Progenitor cell of endocrine pancreas (in vitro differentiated cells): ENCODE measurements around the gene KLHL30. TPM values are rescaled to one million over a fixed set of nuclear protein-coding genes. Genes with fewer than 3 reads are reported as not detected.

Source experiments
- DNase-seq: peaks from one replicate; pipeline ENCODE4 v3.0.0; 2021; ENCODE audit warnings: low spot score; ENCODE audit not compliant: unreplicated experiment
- H3K27ac Mint-ChIP-seq: 2 replicates; pipeline ENCODE4 v1.8.0; 2021; ENCODE audit warnings: mild to moderate bottlenecking, moderate library complexity, mixed read lengths
- H3K27me3 Mint-ChIP-seq: 2 replicates; pipeline ENCODE4 v1.8.0; 2021; ENCODE audit warnings: mixed read lengths
- H3K36me3 Mint-ChIP-seq: 2 replicates; pipeline ENCODE4 v1.8.0; 2022; ENCODE audit warnings: mixed read lengths; ENCODE audit not compliant: insufficient read depth
- H3K4me1 Mint-ChIP-seq: 2 replicates; pipeline ENCODE4 v1.8.0; 2021; ENCODE audit warnings: low read depth, mixed read lengths
- H3K4me3 Mint-ChIP-seq: 2 replicates; pipeline ENCODE4 v1.8.0; 2021; ENCODE audit warnings: low read depth, mild to moderate bottlenecking, moderate library complexity, mixed read lengths
- H3K9me3 Mint-ChIP-seq: 2 replicates; pipeline ENCODE4 v1.8.0; 2021; ENCODE audit warnings: low read depth, mixed read lengths
- total RNA-seq: library from RNA; stranded (reverse); gene quantifications from 2 replicates; pipeline ENCODE4 v1.2.1, GENCODE V29; 2021
- TF ChIP-seq, protein P1 (sequence below): fragments of 200-600 bp; sonication (generic); IDR thresholded peaks from one replicate; pipeline ENCODE4 v1.5.0; 2021; ENCODE audit warnings: antibody characterized with exemption, mild to moderate bottlenecking; ENCODE audit not compliant: unreplicated experiment

KLHL30 gene
- total RNA-seq, 1 donor from 2014 or later, result 0.07 TPM

DNA sequence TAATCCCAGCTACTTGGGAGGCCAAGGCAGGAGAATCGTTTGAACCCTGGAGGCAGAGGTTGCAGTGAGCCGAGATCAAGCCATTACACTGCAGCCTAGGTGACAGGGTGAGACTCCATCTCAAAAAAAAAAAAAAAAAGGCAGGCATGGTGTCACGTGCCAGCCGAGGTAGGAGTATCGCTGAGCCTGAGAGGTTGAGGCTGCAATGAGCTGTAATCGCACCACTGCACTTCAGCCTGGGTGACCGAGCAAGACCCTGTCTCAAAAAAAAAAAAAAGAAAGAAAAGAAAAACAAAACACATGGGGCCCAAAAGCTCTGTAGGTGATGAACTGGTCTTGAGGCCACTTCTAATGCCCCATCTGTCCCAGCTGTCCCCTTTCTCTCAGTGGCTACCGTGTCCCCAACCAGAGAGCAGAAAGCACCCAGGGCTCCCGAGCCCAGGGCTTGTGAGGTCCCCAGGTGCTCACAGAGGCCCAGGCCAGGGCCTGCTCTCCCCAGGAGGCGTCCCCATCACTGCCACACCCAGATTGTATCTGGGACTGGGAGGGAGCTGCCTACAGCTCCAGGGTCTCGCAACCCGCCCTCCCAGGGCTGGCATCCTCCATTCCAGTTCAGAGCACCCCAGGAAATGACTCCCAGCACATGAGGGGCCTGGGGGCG, 8.5 kb downstream of the KLHL30 start:
- Mint-ChIP-seq H3K27ac (no peak overlapping the region), H3K4me3 (no peak overlapping the region), H3K4me1 (no peaks in the 10 kb centered on the region), H3K27me3 (no peaks in the 10 kb centered on the region), H3K9me3 (no peaks in the 10 kb centered on the region), H3K36me3 (no peaks in the 10 kb centered on the region)
- TF ChIP-seq, protein P1, sequence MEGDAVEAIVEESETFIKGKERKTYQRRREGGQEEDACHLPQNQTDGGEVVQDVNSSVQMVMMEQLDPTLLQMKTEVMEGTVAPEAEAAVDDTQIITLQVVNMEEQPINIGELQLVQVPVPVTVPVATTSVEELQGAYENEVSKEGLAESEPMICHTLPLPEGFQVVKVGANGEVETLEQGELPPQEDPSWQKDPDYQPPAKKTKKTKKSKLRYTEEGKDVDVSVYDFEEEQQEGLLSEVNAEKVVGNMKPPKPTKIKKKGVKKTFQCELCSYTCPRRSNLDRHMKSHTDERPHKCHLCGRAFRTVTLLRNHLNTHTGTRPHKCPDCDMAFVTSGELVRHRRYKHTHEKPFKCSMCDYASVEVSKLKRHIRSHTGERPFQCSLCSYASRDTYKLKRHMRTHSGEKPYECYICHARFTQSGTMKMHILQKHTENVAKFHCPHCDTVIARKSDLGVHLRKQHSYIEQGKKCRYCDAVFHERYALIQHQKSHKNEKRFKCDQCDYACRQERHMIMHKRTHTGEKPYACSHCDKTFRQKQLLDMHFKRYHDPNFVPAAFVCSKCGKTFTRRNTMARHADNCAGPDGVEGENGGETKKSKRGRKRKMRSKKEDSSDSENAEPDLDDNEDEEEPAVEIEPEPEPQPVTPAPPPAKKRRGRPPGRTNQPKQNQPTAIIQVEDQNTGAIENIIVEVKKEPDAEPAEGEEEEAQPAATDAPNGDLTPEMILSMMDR, result no peak
- DNase-seq, result no peak

DNA sequence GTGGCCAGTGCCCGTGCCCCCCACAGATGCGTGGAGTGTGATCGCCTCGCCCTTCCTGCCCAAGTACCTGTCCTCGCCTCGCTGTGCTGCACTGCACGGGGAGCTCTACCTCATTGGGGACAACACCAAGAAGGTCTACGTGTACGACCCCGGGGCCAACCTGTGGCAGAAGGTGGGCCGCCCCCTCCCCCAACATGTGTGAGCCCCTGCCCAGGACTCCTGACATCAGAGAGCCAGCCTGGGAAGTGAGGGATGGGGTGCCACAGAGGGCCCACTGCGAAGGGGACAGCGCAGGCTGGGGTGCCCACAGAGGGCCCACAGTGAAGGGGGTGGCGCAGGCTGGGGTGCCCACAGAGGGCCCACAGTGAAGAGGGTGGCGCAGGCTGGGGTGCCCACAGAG, 10.5 kb downstream of the KLHL30 start:
- TF ChIP-seq, protein P1, result no peak
- no peaks in the 10 kb centered on the region for H3K36me3 Mint-ChIP-seq
- no peak overlapping the region for H3K4me3 Mint-ChIP-seq

DNA sequence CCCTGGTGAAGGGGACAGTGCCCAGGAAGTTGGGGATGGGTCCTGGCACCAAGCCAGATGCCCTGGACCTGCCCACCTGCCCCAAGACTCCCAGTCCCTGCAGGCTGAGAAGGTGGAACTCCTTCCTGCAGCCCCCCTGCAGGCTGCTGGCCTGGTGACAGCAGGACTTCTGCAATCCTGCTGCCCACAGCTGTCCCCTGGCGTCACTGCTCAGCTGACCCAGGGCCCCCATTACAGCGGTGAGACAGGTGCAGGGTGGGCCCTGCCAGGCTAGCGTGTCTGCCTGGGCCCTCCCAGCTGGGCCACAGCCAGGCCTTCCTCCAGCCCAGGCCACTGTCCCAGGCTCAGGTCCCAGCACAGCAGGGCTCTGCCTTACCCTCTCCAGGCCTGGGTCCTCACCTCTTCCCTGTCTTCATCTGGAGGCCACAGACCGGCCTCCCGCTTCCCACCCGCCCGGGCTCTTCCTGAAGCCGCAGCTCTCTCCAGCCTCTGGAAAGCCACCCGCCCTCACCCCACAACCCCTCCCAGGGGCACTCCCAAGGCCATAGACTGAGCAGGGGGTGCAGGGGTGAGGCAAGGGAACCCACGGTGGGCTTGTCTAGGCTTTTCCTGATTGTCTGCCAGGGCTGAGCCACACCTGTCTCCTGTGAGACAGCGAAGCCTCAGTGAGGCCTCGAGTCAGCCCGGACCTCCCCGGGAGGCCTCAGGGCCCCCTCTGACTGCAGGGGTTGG, 11.5 kb downstream of the KLHL30 start:
- Mint-ChIP-seq H3K27ac (no peak overlapping the region), H3K9me3 (no peaks in the 10 kb centered on the region), H3K4me1 (no peaks in the 10 kb centered on the region), H3K4me3 (no peak overlapping the region), H3K27me3 (no peaks in the 10 kb centered on the region), H3K36me3 (no peaks in the 10 kb centered on the region)
- TF ChIP-seq, protein P1, result no peak
- DNase-seq, result no peak

More for the DNA sequence above, 10.5 kb downstream of the KLHL30 start:
- Mint-ChIP-seq H3K9me3 (no peaks in the 10 kb centered on the region), H3K27ac (peak overlapping the region; percentile 29), H3K4me1 (no peaks in the 10 kb centered on the region), H3K27me3 (no peaks in the 10 kb centered on the region)
- DNase-seq, result no peak

DNA sequence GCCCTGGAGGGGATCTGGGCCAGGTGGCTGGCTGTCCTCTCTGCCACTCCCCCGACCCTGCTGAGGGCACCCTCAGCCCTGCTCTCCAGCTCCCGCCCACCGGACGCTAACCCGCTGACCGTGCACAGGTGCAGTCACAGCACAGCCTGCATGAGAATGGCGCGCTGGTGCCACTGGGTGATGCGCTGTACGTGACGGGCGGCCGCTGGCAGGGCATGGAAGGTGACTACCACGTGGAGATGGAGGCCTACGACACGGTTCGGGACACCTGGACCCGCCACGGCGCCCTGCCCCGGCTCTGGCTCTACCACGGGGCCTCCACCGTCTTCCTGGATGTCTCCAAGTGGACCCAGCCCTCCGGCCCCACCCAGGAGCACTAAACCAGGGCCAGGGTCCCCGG, 12.2 kb downstream of the KLHL30 start:
- Mint-ChIP-seq H3K27me3 (peaks cover 3% of the 10 kb centered on the region), H3K4me3 (no peak overlapping the region), H3K9me3 (no peaks in the 10 kb centered on the region), H3K36me3 (no peaks in the 10 kb centered on the region), H3K27ac (no peak overlapping the region), H3K4me1 (no peaks in the 10 kb centered on the region)
- DNase-seq, result no peak
- TF ChIP-seq, protein P1, result no peak

DNA sequence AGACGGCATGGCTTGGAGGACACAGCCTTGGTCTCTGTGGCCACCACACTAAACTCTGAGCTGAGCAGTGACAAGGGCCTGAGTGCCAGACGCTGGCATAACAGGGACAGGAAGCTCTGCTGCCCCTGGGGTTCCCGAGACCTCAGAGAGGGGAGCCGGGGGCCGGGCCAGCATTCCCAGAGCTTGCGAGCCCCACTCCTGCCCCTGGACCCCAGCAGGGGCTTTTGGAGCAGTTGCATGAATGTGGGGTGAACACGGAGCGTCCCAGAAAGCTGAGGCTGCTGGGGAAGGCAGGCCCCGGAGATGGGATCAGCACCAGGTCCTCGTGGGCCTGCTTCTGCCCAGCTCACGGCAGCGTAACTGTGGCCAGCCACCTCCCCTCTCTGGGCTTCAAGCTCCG, 12.7 kb downstream of the KLHL30 start:
- no peak overlapping the region for H3K27ac Mint-ChIP-seq
- H3K9me3 Mint-ChIP-seq, result no peaks in the 10 kb centered on the region
- DNase-seq, result no peak
- peaks cover 3% of the 10 kb centered on the region for H3K27me3 Mint-ChIP-seq
- no peaks in the 10 kb centered on the region for H3K4me1 Mint-ChIP-seq
- TF ChIP-seq, protein P1, result no peak
- H3K36me3 Mint-ChIP-seq, result no peaks in the 10 kb centered on the region
- H3K4me3 Mint-ChIP-seq, result no peak overlapping the region
